ENCODE data around the gene MAST4.

Gene MAST4

DNA sequence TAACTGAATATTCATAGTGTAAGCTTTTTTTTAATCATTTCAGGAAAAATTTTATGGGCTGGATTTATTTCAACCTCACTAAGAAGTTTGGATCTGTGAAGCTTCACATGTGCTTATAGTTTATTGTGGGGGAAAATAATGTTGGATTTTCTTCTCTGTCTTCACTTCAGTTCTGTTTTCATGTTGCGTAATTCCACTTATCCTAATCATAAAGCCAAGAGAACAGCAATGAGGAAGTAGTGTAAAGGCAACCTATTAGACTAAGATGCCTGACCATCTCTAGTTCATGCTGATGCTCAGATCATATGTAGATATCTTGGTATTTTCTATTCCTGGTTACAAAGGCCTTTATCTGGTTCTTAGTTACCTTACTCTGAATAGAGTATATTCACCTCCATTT lies 550.4 kb downstream of the MAST4 start:
- no peak for TF ChIP-seq MZF1 (tag by site-specific recombination; IDR thresholded peaks at IDR 0.05; ENCODE audit: borderline replicate concordance)
- TF ChIP-seq, protein P1, sequence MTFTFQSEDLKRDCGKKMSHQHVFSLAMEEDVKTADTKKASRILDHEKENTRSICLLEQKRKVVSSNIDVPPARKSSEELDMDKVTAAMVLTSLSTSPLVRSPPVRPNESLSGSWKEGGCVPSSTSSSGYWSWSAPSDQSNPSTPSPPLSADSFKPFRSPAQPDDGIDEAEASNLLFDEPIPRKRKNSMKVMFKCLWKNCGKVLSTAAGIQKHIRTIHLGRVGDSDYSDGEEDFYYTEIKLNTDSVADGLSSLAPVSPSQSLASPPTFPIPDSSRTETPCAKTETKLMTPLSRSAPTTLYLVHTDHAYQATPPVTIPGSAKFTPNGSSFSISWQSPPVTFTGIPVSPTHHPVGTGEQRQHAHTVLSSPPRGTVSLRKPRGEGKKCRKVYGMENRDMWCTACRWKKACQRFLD (tag by site-specific recombination; IDR thresholded peaks at IDR 0.05), result no peak
- no peak for TF ChIP-seq ZNF660 (tag by site-specific recombination; IDR thresholded peaks at IDR 0.05)
- TF ChIP-seq PRDM2 (tag by site-specific recombination; IDR thresholded peaks at IDR 0.05; ENCODE audit: borderline replicate concordance), result no peak
- TF ChIP-seq ZNF174 (tag by site-specific recombination; IDR thresholded peaks at IDR 0.05), result no peak
- TF ChIP-seq ZNF677 (tag by site-specific recombination; IDR thresholded peaks at IDR 0.05), result peak; percentile 52; the same call in 1 of the 2 replicates
- TF ChIP-seq GLIS1 (tag by site-specific recombination; IDR thresholded peaks at IDR 0.05), result no peak
- no peaks in the 10 kb centered on the region; the same call in 1 of the 2 replicates for H3K4me1 ChIP-seq (ENCODE audit: control insufficient read depth, insufficient read depth, low read length)
- no peak overlapping the region for H3K4me3 ChIP-seq (ENCODE audit: low read depth, low read length)
- H3K27ac ChIP-seq (ENCODE audit: extremely low read depth, low read depth, low read length), result no peak overlapping the region
- ChIA-PET CTCF (interaction anchor here (0.6 to 2.2 kb wide), 4 partner anchors 10 to 840 kb away, joined by 3 to 8 read pairs (median 3); no protein-coding TSS in a partner anchor), POLR2A (no interaction called here)
- no peaks in the 10 kb centered on the region for H3K9me3 ChIP-seq (ENCODE audit: control insufficient read depth, insufficient read depth, low read depth, low read length)
- H3K36me3 ChIP-seq (ENCODE audit: control insufficient read depth in 2 of 2, insufficient read depth in 1 of 2, low read length in 2 of 2), result peaks cover 0 to 47% of the 10 kb centered on the region in 2 experiments; a peak in 2 of 3 replicates

- H3K27ac ChIP-seq (ENCODE audit: extremely low read depth, low read depth, low read length), result no peak overlapping the region
- ChIA-PET POLR2A (no interaction called here), CTCF (interaction anchor here (0.6 to 2.2 kb wide), 5 partner anchors 10 to 840 kb away, joined by 3 to 8 read pairs (median 3); no protein-coding TSS in a partner anchor)
- H3K4me3 ChIP-seq (ENCODE audit: low read depth, low read length), result no peak overlapping the region
- H3K36me3 ChIP-seq (ENCODE audit: control insufficient read depth in 2 of 2, insufficient read depth in 1 of 2, low read length in 2 of 2), result peaks cover 0 to 47% of the 10 kb centered on the region in 2 experiments; a peak in 2 of 3 replicates
- H3K4me1 ChIP-seq (ENCODE audit: control insufficient read depth, insufficient read depth, low read length), result no peaks in the 10 kb centered on the region
- no peak for TF ChIP-seq ZIC2 (tag by site-specific recombination; IDR thresholded peaks at IDR 0.05)
- no peak for TF ChIP-seq ZNF623 (tag by site-specific recombination; IDR thresholded peaks at IDR 0.05)
- TF ChIP-seq, protein P2, sequence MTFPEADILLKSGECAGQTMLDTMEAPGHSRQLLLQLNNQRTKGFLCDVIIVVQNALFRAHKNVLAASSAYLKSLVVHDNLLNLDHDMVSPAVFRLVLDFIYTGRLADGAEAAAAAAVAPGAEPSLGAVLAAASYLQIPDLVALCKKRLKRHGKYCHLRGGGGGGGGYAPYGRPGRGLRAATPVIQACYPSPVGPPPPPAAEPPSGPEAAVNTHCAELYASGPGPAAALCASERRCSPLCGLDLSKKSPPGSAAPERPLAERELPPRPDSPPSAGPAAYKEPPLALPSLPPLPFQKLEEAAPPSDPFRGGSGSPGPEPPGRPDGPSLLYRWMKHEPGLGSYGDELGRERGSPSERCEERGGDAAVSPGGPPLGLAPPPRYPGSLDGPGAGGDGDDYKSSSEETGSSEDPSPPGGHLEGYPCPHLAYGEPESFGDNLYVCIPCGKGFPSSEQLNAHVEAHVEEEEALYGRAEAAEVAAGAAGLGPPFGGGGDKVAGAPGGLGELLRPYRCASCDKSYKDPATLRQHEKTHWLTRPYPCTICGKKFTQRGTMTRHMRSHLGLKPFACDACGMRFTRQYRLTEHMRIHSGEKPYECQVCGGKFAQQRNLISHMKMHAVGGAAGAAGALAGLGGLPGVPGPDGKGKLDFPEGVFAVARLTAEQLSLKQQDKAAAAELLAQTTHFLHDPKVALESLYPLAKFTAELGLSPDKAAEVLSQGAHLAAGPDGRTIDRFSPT (tag by site-specific recombination; IDR thresholded peaks at IDR 0.05), result no peak
- no peak for TF ChIP-seq IKZF3 (tag by site-specific recombination; IDR thresholded peaks at IDR 0.05)
- TF ChIP-seq MEIS1 (CRISPR knock-in tag; IDR thresholded peaks at IDR 0.05; ENCODE audit: borderline replicate concordance), result no peak
- TF ChIP-seq, protein P3, sequence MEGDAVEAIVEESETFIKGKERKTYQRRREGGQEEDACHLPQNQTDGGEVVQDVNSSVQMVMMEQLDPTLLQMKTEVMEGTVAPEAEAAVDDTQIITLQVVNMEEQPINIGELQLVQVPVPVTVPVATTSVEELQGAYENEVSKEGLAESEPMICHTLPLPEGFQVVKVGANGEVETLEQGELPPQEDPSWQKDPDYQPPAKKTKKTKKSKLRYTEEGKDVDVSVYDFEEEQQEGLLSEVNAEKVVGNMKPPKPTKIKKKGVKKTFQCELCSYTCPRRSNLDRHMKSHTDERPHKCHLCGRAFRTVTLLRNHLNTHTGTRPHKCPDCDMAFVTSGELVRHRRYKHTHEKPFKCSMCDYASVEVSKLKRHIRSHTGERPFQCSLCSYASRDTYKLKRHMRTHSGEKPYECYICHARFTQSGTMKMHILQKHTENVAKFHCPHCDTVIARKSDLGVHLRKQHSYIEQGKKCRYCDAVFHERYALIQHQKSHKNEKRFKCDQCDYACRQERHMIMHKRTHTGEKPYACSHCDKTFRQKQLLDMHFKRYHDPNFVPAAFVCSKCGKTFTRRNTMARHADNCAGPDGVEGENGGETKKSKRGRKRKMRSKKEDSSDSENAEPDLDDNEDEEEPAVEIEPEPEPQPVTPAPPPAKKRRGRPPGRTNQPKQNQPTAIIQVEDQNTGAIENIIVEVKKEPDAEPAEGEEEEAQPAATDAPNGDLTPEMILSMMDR (tag by site-specific recombination; IDR thresholded peaks at IDR 0.05), result no peak
- TF ChIP-seq, protein P4, sequence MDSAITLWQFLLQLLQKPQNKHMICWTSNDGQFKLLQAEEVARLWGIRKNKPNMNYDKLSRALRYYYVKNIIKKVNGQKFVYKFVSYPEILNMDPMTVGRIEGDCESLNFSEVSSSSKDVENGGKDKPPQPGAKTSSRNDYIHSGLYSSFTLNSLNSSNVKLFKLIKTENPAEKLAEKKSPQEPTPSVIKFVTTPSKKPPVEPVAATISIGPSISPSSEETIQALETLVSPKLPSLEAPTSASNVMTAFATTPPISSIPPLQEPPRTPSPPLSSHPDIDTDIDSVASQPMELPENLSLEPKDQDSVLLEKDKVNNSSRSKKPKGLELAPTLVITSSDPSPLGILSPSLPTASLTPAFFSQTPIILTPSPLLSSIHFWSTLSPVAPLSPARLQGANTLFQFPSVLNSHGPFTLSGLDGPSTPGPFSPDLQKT (IDR thresholded peaks at IDR 0.05; ENCODE audit: borderline replicate concordance, low read depth, low read length), result no peak
- no peak for TF ChIP-seq PRDM1 (tag by site-specific recombination; IDR thresholded peaks at IDR 0.05)
- no peak for TF ChIP-seq BCL11B (tag by site-specific recombination; IDR thresholded peaks at IDR 0.05; ENCODE audit: low read depth)
- no peak for TF ChIP-seq ZNF266 (tag by site-specific recombination; IDR thresholded peaks at IDR 0.05; ENCODE audit: low read depth)
- no peak for TF ChIP-seq ZNF658 (tag by site-specific recombination; IDR thresholded peaks at IDR 0.05)
- TF ChIP-seq ZNF26 (tag by site-specific recombination; IDR thresholded peaks at IDR 0.05), result no peak
- TF ChIP-seq ZBTB7A (tag by site-specific recombination; IDR thresholded peaks at IDR 0.05; ENCODE audit: low read depth), result no peak
- no peaks in the 10 kb centered on the region for H3K9me3 ChIP-seq (ENCODE audit: control insufficient read depth, insufficient read depth, low read depth, low read length)
Measured at GRCh38 chr5:67146981-67147380, 550.8 kb downstream of the MAST4 start.
